ENCODE measurements around the gene RBP5.

RBP5 gene

DNA sequence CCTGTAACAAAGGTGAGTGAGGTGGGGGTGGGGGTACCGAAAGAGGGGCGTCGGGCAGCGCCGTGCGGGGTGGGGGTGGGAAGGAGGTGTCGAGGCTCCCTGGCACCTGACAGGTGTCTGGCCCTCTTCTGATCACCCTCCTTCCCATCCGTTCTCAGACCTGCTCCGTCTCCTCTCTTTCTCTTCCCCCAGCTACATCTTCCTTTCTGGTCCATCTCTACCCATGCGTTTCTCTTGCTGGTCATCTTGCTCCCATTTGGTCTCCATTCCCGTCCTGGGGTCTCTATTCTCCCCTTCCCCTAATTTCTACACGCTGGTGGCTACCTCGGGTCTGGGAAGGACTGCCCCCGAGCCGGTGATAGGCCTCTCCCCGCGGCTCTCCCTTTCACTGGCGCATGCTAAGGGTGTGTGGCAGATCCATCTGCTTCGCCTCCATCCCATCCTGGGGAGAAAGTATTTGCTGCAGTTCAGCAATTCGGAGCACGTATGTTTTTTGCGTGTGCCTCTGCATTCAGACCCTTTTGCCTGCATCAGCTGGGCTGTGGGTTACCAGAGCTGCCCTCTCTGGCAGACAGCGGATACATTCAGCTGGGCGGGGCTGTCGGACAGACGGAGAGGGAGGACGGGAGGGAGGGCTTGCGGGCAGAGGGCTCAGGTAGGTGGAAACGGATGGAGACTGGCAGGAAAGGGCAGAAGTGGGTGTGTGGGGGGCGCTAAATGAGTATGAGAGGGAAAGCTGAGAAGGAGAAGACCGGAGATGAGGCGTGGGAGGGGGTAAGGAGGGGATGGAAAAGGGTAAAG, 2.2 kb upstream of the RBP5 start (continued):
- TF ChIP-seq ZNF248 (tag by site-specific recombination; IDR thresholded peaks at IDR 0.05): no peak
- no peak for TF ChIP-seq ZNF521 (tag by site-specific recombination; IDR thresholded peaks at IDR 0.05)
- TF ChIP-seq ZNF544 (tag by site-specific recombination; IDR thresholded peaks at IDR 0.05): no peak
- TF ChIP-seq, protein P1, sequence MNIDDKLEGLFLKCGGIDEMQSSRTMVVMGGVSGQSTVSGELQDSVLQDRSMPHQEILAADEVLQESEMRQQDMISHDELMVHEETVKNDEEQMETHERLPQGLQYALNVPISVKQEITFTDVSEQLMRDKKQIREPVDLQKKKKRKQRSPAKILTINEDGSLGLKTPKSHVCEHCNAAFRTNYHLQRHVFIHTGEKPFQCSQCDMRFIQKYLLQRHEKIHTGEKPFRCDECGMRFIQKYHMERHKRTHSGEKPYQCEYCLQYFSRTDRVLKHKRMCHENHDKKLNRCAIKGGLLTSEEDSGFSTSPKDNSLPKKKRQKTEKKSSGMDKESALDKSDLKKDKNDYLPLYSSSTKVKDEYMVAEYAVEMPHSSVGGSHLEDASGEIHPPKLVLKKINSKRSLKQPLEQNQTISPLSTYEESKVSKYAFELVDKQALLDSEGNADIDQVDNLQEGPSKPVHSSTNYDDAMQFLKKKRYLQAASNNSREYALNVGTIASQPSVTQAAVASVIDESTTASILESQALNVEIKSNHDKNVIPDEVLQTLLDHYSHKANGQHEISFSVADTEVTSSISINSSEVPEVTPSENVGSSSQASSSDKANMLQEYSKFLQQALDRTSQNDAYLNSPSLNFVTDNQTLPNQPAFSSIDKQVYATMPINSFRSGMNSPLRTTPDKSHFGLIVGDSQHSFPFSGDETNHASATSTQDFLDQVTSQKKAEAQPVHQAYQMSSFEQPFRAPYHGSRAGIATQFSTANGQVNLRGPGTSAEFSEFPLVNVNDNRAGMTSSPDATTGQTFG (tag by site-specific recombination; IDR thresholded peaks at IDR 0.05; ENCODE audit: borderline replicate concordance): no peak
- TF ChIP-seq, protein P2, sequence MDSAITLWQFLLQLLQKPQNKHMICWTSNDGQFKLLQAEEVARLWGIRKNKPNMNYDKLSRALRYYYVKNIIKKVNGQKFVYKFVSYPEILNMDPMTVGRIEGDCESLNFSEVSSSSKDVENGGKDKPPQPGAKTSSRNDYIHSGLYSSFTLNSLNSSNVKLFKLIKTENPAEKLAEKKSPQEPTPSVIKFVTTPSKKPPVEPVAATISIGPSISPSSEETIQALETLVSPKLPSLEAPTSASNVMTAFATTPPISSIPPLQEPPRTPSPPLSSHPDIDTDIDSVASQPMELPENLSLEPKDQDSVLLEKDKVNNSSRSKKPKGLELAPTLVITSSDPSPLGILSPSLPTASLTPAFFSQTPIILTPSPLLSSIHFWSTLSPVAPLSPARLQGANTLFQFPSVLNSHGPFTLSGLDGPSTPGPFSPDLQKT (IDR thresholded peaks at IDR 0.05; ENCODE audit: borderline replicate concordance, low read depth, low read length): no peak
- peak; percentile 77; the same call in 1 of the 2 replicates for TF ChIP-seq KLF9 (tag by site-specific recombination; IDR thresholded peaks at IDR 0.05; ENCODE audit: low read depth)
- no peak for TF ChIP-seq ZNF791 (tag by site-specific recombination; IDR thresholded peaks at IDR 0.05)
- no peak for TF ChIP-seq RBAK (tag by site-specific recombination; IDR thresholded peaks at IDR 0.05)
- TF ChIP-seq ZEB2 (tag by site-specific recombination; IDR thresholded peaks at IDR 0.05): peak; percentile 58; the same call in 1 of the 2 replicates
- TF ChIP-seq, protein P3, sequence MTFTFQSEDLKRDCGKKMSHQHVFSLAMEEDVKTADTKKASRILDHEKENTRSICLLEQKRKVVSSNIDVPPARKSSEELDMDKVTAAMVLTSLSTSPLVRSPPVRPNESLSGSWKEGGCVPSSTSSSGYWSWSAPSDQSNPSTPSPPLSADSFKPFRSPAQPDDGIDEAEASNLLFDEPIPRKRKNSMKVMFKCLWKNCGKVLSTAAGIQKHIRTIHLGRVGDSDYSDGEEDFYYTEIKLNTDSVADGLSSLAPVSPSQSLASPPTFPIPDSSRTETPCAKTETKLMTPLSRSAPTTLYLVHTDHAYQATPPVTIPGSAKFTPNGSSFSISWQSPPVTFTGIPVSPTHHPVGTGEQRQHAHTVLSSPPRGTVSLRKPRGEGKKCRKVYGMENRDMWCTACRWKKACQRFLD (tag by site-specific recombination; IDR thresholded peaks at IDR 0.05): no peak
- no peak for TF ChIP-seq MZF1 (tag by site-specific recombination; IDR thresholded peaks at IDR 0.05; ENCODE audit: borderline replicate concordance)
- no peak for TF ChIP-seq ZNF138 (tag by site-specific recombination; IDR thresholded peaks at IDR 0.05; ENCODE audit: borderline replicate concordance)
- 0 out of 2 replicates have a peak, but pooled peaks have one; percentile 22 for TF ChIP-seq ZNF843 (tag by site-specific recombination; IDR thresholded peaks at IDR 0.05)
- no peak for TF ChIP-seq ZNF292 (tag by site-specific recombination; IDR thresholded peaks at IDR 0.05; ENCODE audit: borderline replicate concordance, low read depth)
- no peak for TF ChIP-seq ZNF510 (tag by site-specific recombination; IDR thresholded peaks at IDR 0.05; ENCODE audit: insufficient replicate concordance)
- TF ChIP-seq, protein P4, sequence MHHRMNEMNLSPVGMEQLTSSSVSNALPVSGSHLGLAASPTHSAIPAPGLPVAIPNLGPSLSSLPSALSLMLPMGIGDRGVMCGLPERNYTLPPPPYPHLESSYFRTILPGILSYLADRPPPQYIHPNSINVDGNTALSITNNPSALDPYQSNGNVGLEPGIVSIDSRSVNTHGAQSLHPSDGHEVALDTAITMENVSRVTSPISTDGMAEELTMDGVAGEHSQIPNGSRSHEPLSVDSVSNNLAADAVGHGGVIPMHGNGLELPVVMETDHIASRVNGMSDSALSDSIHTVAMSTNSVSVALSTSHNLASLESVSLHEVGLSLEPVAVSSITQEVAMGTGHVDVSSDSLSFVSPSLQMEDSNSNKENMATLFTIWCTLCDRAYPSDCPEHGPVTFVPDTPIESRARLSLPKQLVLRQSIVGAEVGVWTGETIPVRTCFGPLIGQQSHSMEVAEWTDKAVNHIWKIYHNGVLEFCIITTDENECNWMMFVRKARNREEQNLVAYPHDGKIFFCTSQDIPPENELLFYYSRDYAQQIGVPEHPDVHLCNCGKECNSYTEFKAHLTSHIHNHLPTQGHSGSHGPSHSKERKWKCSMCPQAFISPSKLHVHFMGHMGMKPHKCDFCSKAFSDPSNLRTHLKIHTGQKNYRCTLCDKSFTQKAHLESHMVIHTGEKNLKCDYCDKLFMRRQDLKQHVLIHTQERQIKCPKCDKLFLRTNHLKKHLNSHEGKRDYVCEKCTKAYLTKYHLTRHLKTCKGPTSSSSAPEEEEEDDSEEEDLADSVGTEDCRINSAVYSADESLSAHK (tag by site-specific recombination; IDR thresholded peaks at IDR 0.05): no peak
- TF ChIP-seq ZNF175 (tag by site-specific recombination; IDR thresholded peaks at IDR 0.05): no peak
- TF ChIP-seq ZNF341 (tag by site-specific recombination; IDR thresholded peaks at IDR 0.05; ENCODE audit: low read depth): peak; percentile 18; the same call in 1 of the 2 replicates
- TF ChIP-seq, protein P5, sequence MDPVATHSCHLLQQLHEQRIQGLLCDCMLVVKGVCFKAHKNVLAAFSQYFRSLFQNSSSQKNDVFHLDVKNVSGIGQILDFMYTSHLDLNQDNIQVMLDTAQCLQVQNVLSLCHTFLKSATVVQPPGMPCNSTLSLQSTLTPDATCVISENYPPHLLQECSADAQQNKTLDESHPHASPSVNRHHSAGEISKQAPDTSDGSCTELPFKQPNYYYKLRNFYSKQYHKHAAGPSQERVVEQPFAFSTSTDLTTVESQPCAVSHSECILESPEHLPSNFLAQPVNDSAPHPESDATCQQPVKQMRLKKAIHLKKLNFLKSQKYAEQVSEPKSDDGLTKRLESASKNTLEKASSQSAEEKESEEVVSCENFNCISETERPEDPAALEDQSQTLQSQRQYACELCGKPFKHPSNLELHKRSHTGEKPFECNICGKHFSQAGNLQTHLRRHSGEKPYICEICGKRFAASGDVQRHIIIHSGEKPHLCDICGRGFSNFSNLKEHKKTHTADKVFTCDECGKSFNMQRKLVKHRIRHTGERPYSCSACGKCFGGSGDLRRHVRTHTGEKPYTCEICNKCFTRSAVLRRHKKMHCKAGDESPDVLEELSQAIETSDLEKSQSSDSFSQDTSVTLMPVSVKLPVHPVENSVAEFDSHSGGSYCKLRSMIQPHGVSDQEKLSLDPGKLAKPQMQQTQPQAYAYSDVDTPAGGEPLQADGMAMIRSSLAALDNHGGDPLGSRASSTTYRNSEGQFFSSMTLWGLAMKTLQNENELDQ (tag by site-specific recombination; IDR thresholded peaks at IDR 0.05; ENCODE audit: low read depth): 0 out of 2 replicates have a peak, but pooled peaks have one; percentile 10
- TF ChIP-seq, protein P6, sequence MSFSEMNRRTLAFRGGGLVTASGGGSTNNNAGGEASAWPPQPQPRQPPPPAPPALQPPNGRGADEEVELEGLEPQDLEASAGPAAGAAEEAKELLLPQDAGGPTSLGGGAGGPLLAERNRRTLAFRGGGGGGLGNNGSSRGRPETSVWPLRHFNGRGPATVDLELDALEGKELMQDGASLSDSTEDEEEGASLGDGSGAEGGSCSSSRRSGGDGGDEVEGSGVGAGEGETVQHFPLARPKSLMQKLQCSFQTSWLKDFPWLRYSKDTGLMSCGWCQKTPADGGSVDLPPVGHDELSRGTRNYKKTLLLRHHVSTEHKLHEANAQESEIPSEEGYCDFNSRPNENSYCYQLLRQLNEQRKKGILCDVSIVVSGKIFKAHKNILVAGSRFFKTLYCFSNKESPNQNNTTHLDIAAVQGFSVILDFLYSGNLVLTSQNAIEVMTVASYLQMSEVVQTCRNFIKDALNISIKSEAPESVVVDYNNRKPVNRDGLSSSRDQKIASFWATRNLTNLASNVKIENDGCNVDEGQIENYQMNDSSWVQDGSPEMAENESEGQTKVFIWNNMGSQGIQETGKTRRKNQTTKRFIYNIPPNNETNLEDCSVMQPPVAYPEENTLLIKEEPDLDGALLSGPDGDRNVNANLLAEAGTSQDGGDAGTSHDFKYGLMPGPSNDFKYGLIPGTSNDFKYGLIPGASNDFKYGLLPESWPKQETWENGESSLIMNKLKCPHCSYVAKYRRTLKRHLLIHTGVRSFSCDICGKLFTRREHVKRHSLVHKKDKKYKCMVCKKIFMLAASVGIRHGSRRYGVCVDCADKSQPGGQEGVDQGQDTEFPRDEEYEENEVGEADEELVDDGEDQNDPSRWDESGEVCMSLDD (tag by site-specific recombination; IDR thresholded peaks at IDR 0.05): peak; percentile 43; the same call in 1 of the 2 replicates
- peak; percentile 68; the same call in 1 of the 2 replicates for TF ChIP-seq SP7 (tag by site-specific recombination; IDR thresholded peaks at IDR 0.05)
- no peak for TF ChIP-seq ZNF19 (tag by site-specific recombination; IDR thresholded peaks at IDR 0.05; ENCODE audit: low read depth)
- peak; percentile 45; the same call in 1 of the 2 replicates for TF ChIP-seq ZNF2 (tag by site-specific recombination; IDR thresholded peaks at IDR 0.05)
- TF ChIP-seq, protein P7, sequence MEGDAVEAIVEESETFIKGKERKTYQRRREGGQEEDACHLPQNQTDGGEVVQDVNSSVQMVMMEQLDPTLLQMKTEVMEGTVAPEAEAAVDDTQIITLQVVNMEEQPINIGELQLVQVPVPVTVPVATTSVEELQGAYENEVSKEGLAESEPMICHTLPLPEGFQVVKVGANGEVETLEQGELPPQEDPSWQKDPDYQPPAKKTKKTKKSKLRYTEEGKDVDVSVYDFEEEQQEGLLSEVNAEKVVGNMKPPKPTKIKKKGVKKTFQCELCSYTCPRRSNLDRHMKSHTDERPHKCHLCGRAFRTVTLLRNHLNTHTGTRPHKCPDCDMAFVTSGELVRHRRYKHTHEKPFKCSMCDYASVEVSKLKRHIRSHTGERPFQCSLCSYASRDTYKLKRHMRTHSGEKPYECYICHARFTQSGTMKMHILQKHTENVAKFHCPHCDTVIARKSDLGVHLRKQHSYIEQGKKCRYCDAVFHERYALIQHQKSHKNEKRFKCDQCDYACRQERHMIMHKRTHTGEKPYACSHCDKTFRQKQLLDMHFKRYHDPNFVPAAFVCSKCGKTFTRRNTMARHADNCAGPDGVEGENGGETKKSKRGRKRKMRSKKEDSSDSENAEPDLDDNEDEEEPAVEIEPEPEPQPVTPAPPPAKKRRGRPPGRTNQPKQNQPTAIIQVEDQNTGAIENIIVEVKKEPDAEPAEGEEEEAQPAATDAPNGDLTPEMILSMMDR (tag by site-specific recombination; IDR thresholded peaks at IDR 0.05): no peak; the same call in 1 of the 2 replicates
